Trophoblast cell (in vitro differentiated cells and primary cell): ENCODE data around the gene DGKE.
A peak's percentile ranks its signal among the peaks of the same experiment; 100 is the strongest.

Experiments
- DNase-seq, 2 donors: peaks; one replicate each; pipeline ENCODE4 v3.0.0-alpha.2; 2016
- H2AFZ ChIP-seq: 2 replicates; pipeline ENCODE4 v1.6.1; 2013; ENCODE audit warnings: low read length, moderate library complexity, mild to moderate bottlenecking; ENCODE audit not compliant: insufficient read depth, poor library complexity
- H2AK5ac ChIP-seq: 2 replicates; pipeline ENCODE4 v1.6.1; 2013; ENCODE audit warnings: mild to moderate bottlenecking, low read length
- H2BK120ac ChIP-seq: 2 replicates; pipeline ENCODE4 v1.6.1; 2013; ENCODE audit warnings: low read length, mild to moderate bottlenecking, moderate library complexity; ENCODE audit not compliant: insufficient read depth, poor library complexity
- H2BK12ac ChIP-seq: 2 replicates; pipeline ENCODE4 v1.6.1; 2013; ENCODE audit warnings: mild to moderate bottlenecking, low read length, moderate library complexity
- H2BK5ac ChIP-seq: 2 replicates; pipeline ENCODE4 v1.6.1; 2013; ENCODE audit warnings: low read length, low read depth, moderate library complexity, mild to moderate bottlenecking; ENCODE audit not compliant: poor library complexity
- H3K14ac ChIP-seq: 2 replicates; pipeline ENCODE4 v1.6.1; 2013; ENCODE audit warnings: mild to moderate bottlenecking, low read length
- H3K18ac ChIP-seq: 2 replicates; pipeline ENCODE4 v1.6.1; 2013; ENCODE audit warnings: mild to moderate bottlenecking, low read length
- H3K23ac ChIP-seq: 2 replicates; pipeline ENCODE4 v1.6.1; 2013; ENCODE audit warnings: low read length
- H3K27ac ChIP-seq: 2 replicates; pipeline ENCODE4 v1.5.1; 2013; ENCODE audit warnings: low read depth, mild to moderate bottlenecking, inconsistent platforms, low read length, moderate library complexity
- H3K27me3 ChIP-seq: 2 replicates; pipeline ENCODE4 v1.6.1; 2013; ENCODE audit warnings: inconsistent platforms, mild to moderate bottlenecking, low read length, moderate library complexity; ENCODE audit not compliant: insufficient read depth
- H3K36me3 ChIP-seq, 2 experiments: 1 replicate in 1 of 2; 2 replicates in 1 of 2; pipeline ENCODE4 v1.6.1; 2013; ENCODE audit warnings: low read length in 2 of 2, mild to moderate bottlenecking in 2 of 2, moderate library complexity in 1 of 2; ENCODE audit not compliant: insufficient read depth in 2 of 2, control insufficient read depth in 1 of 2
- H3K4ac ChIP-seq: 2 replicates; pipeline ENCODE4 v1.6.1; 2013; ENCODE audit warnings: low read depth, mild to moderate bottlenecking, low read length, moderate library complexity
- H3K4me1 ChIP-seq, 2 experiments: 1 replicate in 1 of 2; 2 replicates in 1 of 2; pipeline ENCODE4 v1.6.1; 2013; ENCODE audit warnings: low read length in 2 of 2, mild to moderate bottlenecking in 2 of 2, moderate library complexity in 1 of 2; ENCODE audit not compliant: insufficient read depth in 2 of 2, control insufficient read depth in 1 of 2
- H3K4me2 ChIP-seq: 2 replicates; pipeline ENCODE4 v1.6.1; 2013; ENCODE audit warnings: inconsistent platforms, mild to moderate bottlenecking, low read length, moderate library complexity
- H3K4me3 ChIP-seq: 2 replicates; pipeline ENCODE4 v1.5.1; 2013; ENCODE audit warnings: mild to moderate bottlenecking, low read depth, low read length, inconsistent platforms
- H3K79me1 ChIP-seq: one replicate; pipeline ENCODE4 v1.6.1; 2013; ENCODE audit warnings: low read length
- H3K79me2 ChIP-seq: 2 replicates; pipeline ENCODE4 v1.6.1; 2013; ENCODE audit warnings: low read length, mild to moderate bottlenecking; ENCODE audit not compliant: control insufficient read depth, insufficient read depth, poor library complexity
- H3K9ac ChIP-seq: 2 replicates; pipeline ENCODE4 v1.6.1; 2013; ENCODE audit warnings: mild to moderate bottlenecking, low read length
- H3K9me3 ChIP-seq: 2 replicates; pipeline ENCODE4 v1.6.1; 2013; ENCODE audit warnings: low read depth, mild to moderate bottlenecking, control low read depth, inconsistent platforms, low read length; ENCODE audit not compliant: insufficient read depth
- H4K12ac ChIP-seq: 2 replicates; pipeline ENCODE4 v1.6.1; 2013; ENCODE audit warnings: low read depth, mild to moderate bottlenecking, low read length, moderate library complexity
- H4K8ac ChIP-seq: 2 replicates; pipeline ENCODE4 v1.6.1; 2013; ENCODE audit warnings: low read depth, mild to moderate bottlenecking, low read length, moderate library complexity
- H4K91ac ChIP-seq: one replicate; pipeline ENCODE4 v1.6.1; 2013; ENCODE audit warnings: low read depth, mild to moderate bottlenecking, low read length, moderate library complexity
- WGBS: extraction: QIAGEN DNeasy Blood & Tissue Kit; methylation state at CpG from one replicate; pipeline ENCODE4 v1.1.7; 2013; ENCODE audit warnings: missing lambda C conversion rate; ENCODE audit not compliant: insufficient read length, insufficient coverage; ENCODE audit errors: extremely low coverage; 5-methylcytosine and 5-hydroxymethylcytosine counted together

Gene DGKE

DNA sequence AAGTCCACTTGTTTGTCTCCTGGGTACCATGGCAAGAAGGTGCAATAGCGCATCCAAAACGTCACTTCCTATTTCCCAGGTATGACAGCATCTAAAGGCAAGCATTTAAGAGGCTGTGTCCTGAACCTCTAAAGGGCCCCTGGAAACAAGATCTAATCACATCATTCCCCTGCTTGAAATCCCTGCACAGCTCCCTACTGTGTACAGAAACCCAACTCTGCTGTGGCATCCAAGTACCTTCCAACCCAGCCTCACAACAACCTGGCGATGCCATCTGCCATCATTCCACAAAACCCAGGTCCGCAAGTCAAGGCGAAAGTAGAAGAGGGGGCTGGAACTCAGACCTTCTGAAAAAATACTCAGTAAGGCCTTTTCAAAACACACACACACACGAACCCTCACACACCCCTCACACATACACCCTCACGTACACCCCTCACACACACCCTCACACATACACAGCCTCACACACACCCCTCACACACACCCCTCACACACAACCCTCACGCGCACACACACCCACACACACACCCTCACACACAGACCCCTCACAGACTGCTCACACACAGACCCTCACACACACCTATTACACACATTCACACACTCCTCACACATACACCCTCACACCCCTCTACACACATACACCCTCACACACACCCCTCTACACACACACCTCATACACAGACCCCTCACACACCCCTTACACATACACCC is 24.7 kb upstream of the DGKE start:
- no peak overlapping the region for H2AK5ac ChIP-seq
- H2AFZ ChIP-seq = no peak overlapping the region
- no peak overlapping the region for H4K8ac ChIP-seq
- H3K79me2 ChIP-seq = no peaks in the 10 kb centered on the region
- H3K9me3 ChIP-seq = peaks cover 3% of the 10 kb centered on the region
- H3K9ac ChIP-seq = no peak overlapping the region
- H3K4me2 ChIP-seq = no peak overlapping the region
- H2BK5ac ChIP-seq = no peak overlapping the region
- peak overlapping the region; percentile 46 for H3K4me3 ChIP-seq
- H3K36me3 ChIP-seq = no peaks in the 10 kb centered on the region
- H3K4ac ChIP-seq = no peak overlapping the region
- no peaks in the 10 kb centered on the region for H3K79me1 ChIP-seq
- H3K23ac ChIP-seq = no peak overlapping the region
- no peak overlapping the region for H4K91ac ChIP-seq
- DNase-seq = no peak
- no peak overlapping the region for H4K12ac ChIP-seq
- H3K18ac ChIP-seq = no peak overlapping the region
- no peak overlapping the region for H3K27ac ChIP-seq
- H3K27me3 ChIP-seq = no peaks in the 10 kb centered on the region
- H2BK12ac ChIP-seq = no peak overlapping the region
- no peaks in the 10 kb centered on the region for H3K4me1 ChIP-seq
- 100% methylated on average over 4 of the region's 9 CpGs for WGBS
- H2BK120ac ChIP-seq = no peak overlapping the region
- no peak overlapping the region for H3K14ac ChIP-seq

GRCh38 chr17:56809820-56810179 is 24.2 kb upstream of the DGKE start:
- Histone ChIP-seq H3K9me3 (peaks cover 3% of the 10 kb centered on the region), H3K18ac (no peak overlapping the region), H3K79me2 (no peaks in the 10 kb centered on the region), H3K4me2 (no peak overlapping the region), H3K27ac (no peak overlapping the region), H4K8ac (no peak overlapping the region), H2AFZ (no peak overlapping the region), H2AK5ac (no peak overlapping the region), H4K91ac (no peak overlapping the region), H3K27me3 (no peaks in the 10 kb centered on the region), H2BK12ac (no peak overlapping the region), H3K23ac (no peak overlapping the region), H3K9ac (no peak overlapping the region), H3K79me1 (no peaks in the 10 kb centered on the region), H2BK120ac (no peak overlapping the region), H3K4ac (no peak overlapping the region), H3K36me3 (no peaks in the 10 kb centered on the region), H3K4me1 (no peaks in the 10 kb centered on the region), H4K12ac (no peak overlapping the region), H3K4me3 (peak overlapping the region; percentile 46), H2BK5ac (no peak overlapping the region), H3K14ac (no peak overlapping the region)
- WGBS = no CpG with 5 or more reads among the region's 1 CpG
- no peak for DNase-seq

- no peak overlapping the region for H3K23ac ChIP-seq
- H3K79me2 ChIP-seq = no peaks in the 10 kb centered on the region
- H2BK12ac ChIP-seq = no peak overlapping the region
- H3K79me1 ChIP-seq = no peaks in the 10 kb centered on the region
- no peak overlapping the region for H4K91ac ChIP-seq
- H3K9ac ChIP-seq = no peak overlapping the region
- peaks cover 3% of the 10 kb centered on the region for H3K9me3 ChIP-seq
- H3K27me3 ChIP-seq = no peaks in the 10 kb centered on the region
- WGBS = no CpG with 5 or more reads among the region's 2 CpGs
- no peaks in the 10 kb centered on the region for H3K36me3 ChIP-seq
- H2AFZ ChIP-seq = no peak overlapping the region
- no peak for DNase-seq
- H2AK5ac ChIP-seq = no peak overlapping the region
- H3K4me3 ChIP-seq = no peak overlapping the region
- H3K4me1 ChIP-seq = no peaks in the 10 kb centered on the region
- no peak overlapping the region for H3K18ac ChIP-seq
- no peak overlapping the region for H3K4ac ChIP-seq
- no peak overlapping the region for H4K8ac ChIP-seq
- H2BK120ac ChIP-seq = no peak overlapping the region
- no peak overlapping the region for H4K12ac ChIP-seq
- H3K27ac ChIP-seq = no peak overlapping the region
- no peak overlapping the region for H2BK5ac ChIP-seq
- no peak overlapping the region for H3K14ac ChIP-seq
- no peak overlapping the region for H3K4me2 ChIP-seq
Measured at GRCh38 chr17:56810343-56810742, 23.6 kb upstream of the DGKE start.

- H4K8ac ChIP-seq = no peak overlapping the region
- no peaks in the 10 kb centered on the region for H3K36me3 ChIP-seq
- no peak overlapping the region for H3K14ac ChIP-seq
- H3K79me2 ChIP-seq = no peaks in the 10 kb centered on the region
- H3K23ac ChIP-seq = no peak overlapping the region
- no peak for DNase-seq
- H3K4me1 ChIP-seq = no peaks in the 10 kb centered on the region
- no peak overlapping the region for H3K4me2 ChIP-seq
- H2BK120ac ChIP-seq = no peak overlapping the region
- H2BK12ac ChIP-seq = no peak overlapping the region
- H2AK5ac ChIP-seq = no peak overlapping the region
- peaks cover 3% of the 10 kb centered on the region for H3K9me3 ChIP-seq
- H3K9ac ChIP-seq = no peak overlapping the region
- H3K18ac ChIP-seq = no peak overlapping the region
- H3K4me3 ChIP-seq = no peak overlapping the region
- WGBS = no CpG with 5 or more reads among the region's 12 CpGs
- no peak overlapping the region for H4K91ac ChIP-seq
- H3K27me3 ChIP-seq = no peaks in the 10 kb centered on the region
- no peak overlapping the region for H3K27ac ChIP-seq
- H3K4ac ChIP-seq = no peak overlapping the region
- no peak overlapping the region for H2AFZ ChIP-seq
- H3K79me1 ChIP-seq = no peaks in the 10 kb centered on the region
- H4K12ac ChIP-seq = no peak overlapping the region
- H2BK5ac ChIP-seq = no peak overlapping the region
Measured at GRCh38 chr17:56810891-56811775, 22.8 kb upstream of the DGKE start.
